GM12892 (cell line): Measurements from ENCODE around the gene PPP2R5E.

Source experiments
- POLR2A ChIP-seq: IDR thresholded peaks from 2 replicates; pipeline ENCODE4 v1.6.1; 2011; ENCODE audit warnings: low read depth, low read length, control low read depth
- POLR2AphosphoS5 ChIP-seq: IDR thresholded peaks from 2 replicates; pipeline ENCODE4 v1.6.1; 2011; ENCODE audit warnings: low read depth, low read length, control low read depth
- TAF1 ChIP-seq: IDR thresholded peaks from 2 replicates; pipeline ENCODE4 v1.6.1; 2011; ENCODE audit warnings: low read depth, mild to moderate bottlenecking, control low read depth, low read length, borderline replicate concordance

GRCh38 chr14:63470962-63471793 is 72.0 kb downstream of the PPP2R5E start:
- TF ChIP-seq POLR2A = no peak
- TF ChIP-seq TAF1 = no peak
- no peak for TF ChIP-seq POLR2AphosphoS5
